GM19328 (cell line): ENCODE measurements around the gene PIK3IP1.

ENCODE experiments used
- ATAC-seq: cut with Tn5 transposase; IDR thresholded peaks from one replicate; pipeline ENCODE4 v1.9.1; 2021; ENCODE audit warnings: mild to moderate bottlenecking, moderate library complexity; ENCODE audit not compliant: unreplicated experiment

The PIK3IP1 gene

DNA sequence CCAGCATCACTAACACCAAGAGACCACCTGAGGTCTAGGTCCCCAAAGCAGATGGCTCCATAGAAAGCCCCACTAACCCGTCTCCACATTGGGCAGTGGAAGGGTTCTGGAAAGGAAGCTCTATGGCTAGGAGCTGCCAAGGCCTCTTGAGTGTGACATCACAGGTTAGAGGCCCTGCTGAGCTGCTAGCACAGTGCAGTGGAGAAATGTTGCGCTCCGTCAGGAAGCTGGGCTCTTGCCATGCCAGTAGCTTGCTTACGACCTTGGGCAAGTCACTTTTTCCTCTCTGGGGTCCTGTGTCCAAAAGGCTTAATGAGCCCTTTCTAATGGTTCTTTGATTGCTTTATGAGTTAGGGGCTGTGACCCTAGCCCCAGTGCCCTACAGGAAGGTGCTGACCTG lies 10.6 kb downstream of the PIK3IP1 start:
- no peak for ATAC-seq

DNA sequence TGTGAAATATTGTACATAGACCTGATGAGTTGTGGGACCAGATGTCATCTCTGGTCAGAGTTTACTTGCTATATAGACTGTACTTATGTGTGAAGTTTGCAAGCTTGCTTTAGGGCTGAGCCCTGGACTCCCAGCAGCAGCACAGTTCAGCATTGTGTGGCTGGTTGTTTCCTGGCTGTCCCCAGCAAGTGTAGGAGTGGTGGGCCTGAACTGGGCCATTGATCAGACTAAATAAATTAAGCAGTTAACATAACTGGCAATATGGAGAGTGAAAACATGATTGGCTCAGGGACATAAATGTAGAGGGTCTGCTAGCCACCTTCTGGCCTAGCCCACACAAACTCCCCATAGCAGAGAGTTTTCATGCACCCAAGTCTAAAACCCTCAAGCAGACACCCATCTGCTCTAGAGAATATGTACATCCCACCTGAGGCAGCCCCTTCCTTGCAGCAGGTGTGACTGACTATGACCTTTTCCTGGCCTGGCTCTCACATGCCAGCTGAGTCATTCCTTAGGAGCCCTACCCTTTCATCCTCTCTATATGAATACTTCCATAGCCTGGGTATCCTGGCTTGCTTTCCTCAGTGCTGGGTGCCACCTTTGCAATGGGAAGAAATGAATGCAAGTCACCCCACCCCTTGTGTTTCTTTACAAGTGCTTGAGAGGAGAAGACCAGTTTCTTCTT lies 12.3 kb downstream of the PIK3IP1 start:
- ATAC-seq: no peak

DNA sequence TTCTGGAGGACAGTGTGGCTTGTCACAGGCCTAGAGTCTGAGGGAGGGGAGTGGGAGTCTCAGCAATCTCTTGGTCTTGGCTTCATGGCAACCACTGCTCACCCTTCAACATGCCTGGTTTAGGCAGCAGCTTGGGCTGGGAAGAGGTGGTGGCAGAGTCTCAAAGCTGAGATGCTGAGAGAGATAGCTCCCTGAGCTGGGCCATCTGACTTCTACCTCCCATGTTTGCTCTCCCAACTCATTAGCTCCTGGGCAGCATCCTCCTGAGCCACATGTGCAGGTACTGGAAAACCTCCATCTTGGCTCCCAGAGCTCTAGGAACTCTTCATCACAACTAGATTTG lies 13.0 kb downstream of the PIK3IP1 start:
- ATAC-seq: no peak

DNA sequence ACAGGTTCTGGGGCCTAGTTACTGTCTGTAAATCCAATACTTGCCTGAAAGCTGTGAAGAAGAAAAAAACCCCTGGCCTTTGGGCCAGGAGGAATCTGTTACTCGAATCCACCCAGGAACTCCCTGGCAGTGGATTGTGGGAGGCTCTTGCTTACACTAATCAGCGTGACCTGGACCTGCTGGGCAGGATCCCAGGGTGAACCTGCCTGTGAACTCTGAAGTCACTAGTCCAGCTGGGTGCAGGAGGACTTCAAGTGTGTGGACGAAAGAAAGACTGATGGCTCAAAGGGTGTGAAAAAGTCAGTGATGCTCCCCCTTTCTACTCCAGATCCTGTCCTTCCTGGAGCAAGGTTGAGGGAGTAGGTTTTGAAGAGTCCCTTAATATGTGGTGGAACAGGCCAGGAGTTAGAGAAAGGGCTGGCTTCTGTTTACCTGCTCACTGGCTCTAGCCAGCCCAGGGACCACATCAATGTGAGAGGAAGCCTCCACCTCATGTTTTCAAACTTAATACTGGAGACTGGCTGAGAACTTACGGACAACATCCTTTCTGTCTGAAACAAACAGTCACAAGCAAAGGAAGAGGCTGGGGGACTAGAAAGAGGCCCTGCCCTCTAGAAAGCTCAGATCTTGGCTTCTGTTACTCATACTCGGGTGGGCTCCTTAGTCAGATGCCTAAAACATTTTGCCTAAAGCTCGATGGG lies 13.5 kb downstream of the PIK3IP1 start:
- ATAC-seq: no peak

DNA sequence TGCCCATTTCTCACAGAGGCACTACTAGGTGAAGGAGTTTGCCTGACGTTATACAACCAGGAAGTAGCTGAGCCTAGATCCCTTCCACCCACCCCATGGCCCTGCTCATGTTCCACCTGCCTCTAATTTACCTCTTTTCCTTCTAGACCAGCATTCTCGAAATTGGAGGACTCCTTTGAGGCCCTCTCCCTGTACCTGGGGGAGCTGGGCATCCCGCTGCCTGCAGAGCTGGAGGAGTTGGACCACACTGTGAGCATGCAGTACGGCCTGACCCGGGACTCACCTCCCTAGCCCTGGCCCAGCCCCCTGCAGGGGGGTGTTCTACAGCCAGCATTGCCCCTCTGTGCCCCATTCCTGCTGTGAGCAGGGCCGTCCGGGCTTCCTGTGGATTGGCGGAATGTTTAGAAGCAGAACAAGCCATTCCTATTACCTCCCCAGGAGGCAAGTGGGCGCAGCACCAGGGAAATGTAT lies 14.1 kb downstream of the PIK3IP1 start:
- no peak for ATAC-seq

DNA sequence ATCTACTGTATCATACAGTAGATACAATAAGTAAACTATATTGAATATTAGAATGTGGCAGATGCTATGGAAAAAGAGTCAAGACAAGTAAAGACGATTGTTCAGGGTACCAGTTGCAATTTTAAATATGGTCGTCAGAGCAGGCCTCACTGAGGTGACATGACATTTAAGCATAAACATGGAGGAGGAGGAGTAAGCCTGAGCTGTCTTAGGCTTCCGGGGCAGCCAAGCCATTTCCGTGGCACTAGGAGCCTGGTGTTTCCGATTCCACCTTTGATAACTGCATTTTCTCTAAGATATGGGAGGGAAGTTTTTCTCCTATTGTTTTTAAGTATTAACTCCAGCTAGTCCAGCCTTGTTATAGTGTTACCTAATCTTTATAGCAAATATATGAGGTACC lies 14.5 kb downstream of the PIK3IP1 start:
- ATAC-seq: no peak

DNA sequence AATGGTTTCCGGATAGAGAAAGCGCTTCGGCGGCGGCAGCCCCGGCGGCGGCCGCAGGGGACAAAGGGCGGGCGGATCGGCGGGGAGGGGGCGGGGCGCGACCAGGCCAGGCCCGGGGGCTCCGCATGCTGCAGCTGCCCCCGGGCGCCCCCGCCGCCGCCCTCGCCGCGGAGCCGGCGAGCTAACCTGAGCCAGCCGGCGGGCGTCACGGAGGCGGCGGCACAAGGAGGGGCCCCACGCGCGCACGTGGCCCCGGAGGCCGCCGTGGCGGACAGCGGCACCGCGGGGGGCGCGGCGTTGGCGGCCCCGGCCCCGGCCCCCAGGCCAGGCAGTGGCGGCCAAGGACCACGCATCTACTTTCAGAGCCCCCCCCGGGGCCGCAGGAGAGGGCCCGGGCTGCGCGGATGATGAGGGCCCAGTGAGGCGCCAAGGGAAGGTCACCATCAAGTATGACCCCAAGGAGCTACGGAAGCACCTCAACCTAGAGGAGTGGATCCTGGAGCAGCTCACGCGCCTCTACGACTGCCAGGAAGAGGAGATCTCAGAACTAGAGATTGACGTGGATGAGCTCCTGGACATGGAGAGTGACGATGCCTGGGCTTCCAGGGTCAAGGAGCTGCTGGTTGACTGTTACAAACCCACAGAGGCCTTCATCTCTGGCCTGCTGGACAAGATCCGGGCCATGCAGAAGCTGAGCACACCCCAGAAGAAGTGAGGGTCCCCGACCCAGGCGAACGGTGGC lies 15.7 kb downstream of the PIK3IP1 start:
- ATAC-seq: no peak

DNA sequence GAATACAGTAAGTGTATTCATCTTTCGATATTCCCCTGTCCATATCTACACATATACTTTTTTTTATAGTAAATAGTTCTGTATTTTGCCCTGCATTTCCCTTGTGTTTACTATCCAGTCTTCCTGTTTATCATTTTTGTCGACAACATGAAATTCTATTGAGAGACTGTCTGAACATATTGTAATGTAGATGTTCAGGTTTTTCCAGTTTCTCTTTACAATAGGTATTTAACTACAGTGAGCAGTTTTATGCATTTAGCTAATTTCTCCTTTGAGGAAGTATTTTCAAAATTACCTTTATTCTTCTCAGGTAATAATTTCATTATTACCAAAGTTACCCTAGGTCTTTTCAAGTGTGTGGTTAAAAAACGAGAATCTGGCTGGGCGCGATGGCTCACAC lies 16.7 kb downstream of the PIK3IP1 start:
- no peak for ATAC-seq

DNA sequence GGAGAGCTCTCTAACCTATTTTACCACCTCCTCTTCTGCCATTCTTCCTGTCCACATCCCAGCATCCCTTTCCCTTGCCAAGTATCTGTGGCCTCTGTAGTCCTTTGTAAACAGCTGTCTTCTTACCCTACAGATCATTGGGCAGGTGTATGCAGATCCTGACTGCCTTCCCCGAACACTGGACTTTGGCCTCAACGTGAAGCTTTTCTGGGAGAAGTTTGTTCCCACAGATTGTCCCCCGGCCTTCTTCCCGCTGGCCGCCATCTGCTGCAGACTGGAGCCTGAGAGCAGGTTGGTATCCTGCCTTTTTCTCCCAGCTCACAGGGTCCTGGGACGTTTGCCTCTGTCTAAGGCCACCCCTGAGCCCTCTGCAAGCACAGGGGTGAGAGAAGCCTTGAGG lies 17.3 kb downstream of the PIK3IP1 start:
- no peak for ATAC-seq

DNA sequence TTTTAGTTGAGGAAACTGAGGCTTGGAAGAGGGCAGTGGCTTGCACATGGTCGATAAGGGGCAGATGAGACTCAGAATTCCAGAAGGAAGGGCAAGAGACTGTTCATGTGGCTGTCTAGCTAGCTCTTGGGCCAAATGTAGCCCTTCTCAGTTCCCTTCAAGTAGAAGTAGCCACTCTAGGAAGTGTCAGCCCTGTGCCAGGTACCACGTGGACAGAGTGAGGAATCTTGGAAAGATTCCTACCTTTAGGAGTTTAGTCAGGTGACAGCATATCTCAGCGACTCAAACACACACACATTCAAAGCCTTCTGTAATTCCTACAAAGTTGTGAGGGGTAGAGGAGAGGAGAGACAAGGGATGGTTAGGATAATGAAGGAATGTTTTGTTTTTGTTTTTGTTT lies 18.3 kb downstream of the PIK3IP1 start:
- ATAC-seq: no peak

DNA sequence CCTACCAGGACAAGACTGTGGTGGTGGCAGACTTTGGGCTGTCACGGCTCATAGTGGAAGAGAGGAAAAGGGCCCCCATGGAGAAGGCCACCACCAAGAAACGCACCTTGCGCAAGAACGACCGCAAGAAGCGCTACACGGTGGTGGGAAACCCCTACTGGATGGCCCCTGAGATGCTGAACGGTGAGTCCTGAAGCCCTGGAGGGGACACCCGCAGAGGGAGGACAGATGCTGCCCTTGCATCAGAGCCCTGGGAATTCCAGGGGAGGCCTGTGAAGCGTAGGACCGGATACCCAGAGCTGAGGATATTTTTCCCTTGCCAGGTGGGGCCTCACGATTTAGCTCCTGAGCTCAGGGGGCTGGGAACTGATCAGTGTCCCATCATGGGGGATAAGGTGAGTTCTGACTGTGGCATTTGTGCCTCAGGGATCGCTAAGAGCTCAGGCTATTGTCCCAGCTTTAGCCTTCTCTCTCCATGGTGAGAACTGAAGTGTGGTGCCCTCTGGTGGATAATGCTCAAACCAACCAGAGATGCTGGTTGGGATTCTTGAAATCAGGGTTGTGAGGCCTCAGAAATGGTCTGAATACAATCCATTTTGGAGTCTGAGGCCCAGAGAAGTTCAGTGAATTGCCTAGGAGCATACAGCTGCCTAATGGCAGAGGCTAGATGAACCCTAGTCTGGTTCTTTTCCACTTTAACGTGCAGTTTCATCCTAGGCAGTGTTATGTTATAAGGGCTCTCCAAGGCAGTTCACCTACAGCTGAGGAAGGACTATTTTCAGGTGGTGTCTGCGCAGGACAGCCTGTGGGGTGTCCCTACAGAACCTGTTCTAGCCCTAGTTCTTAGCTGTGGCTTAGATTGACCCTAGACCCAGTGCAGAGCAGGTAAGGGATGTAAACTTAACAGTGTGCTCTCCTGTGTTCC lies 19.5 kb downstream of the PIK3IP1 start:
- no peak for ATAC-seq

DNA sequence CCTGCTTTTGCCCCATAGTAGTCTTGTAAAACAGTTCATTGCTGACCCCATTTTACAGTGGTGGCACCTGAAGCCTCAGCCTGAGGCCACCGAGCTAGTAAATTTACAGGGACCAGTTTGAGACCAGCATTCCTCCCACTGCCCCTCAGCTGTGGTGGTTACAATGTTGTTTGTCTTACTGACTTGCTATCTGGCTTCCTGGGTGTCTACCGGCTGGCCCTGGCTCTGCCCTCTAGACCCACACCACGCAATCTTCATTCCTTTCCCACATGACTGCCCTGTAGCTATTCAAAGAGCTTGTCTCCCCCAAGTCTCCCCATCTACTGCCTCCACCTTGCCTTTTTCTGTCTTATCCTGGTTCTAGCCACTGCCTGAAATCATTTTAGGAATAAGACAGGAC lies 20.8 kb downstream of the PIK3IP1 start:
- ATAC-seq: no peak

DNA sequence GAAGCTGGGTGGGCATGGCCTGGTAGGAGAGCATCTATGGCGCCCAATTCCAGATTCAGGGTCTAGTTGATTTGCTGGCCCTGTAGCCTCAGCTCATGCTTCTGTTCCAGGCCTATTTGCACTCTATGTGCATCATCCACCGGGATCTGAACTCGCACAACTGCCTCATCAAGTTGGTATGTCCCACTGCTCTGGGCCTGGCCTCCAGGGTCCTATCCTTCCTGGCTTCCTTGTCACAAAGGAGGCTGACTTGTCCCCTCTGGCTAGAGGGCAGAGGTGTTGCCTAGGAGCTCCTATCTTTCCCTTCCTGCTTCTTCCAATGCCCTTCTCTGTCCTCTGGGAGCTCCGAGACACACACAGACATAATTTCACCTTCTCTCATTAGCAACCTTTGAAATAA lies 21.3 kb downstream of the PIK3IP1 start:
- no peak for ATAC-seq

DNA sequence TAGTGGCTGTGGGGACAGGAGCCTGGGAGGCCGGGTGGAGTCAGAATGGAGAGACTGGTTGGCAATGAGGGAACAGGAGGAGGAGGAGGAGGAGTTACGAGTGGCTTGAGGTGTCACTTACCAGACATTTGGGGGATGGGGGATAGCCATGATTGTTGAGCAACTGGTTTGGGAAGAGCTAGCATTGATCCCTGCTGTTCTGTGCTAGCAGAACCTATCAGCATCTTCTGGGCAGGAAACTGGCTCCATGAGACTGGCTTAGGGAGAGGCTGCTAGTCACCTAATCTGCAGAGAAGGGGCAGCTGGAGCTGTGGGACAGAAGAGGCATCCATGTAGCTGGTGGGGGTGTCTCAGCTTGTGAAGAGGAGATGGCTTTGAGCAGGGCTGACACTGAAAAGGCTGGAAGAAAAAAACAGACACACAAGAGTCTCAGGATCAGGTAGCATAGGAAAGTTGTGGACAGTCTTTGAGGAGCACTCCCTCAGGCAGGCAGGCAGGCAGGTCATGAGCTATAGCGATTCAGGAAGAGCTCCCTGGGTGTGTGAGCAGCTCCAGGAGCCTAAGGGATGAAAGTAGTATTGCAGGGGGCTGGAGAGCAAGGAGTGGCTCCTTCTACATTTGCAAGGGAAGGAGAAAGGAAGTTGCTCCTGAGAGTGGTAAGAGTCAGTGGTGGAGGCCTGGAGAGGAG lies 22.3 kb downstream of the PIK3IP1 start:
- ATAC-seq: no peak

DNA sequence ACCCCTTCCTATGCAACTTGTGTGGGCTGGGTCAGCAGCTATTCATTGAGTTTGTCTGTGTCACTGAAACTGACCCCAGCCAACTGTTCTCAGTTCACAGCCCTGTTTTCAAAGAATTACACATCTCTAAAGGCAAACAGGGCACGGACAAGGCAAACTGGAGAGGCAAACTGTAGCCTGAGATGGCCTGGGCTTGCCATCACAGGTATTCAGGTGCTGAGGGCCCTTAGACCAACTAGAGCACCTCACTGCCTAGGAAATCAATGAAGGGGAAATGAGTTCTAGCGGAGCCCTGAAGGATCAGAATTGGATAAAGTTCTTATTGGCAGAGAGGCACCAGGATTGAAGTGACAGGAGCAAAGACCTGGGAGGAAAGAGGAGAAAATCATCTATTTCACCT lies 24.0 kb downstream of the PIK3IP1 start:
- no peak for ATAC-seq

DNA sequence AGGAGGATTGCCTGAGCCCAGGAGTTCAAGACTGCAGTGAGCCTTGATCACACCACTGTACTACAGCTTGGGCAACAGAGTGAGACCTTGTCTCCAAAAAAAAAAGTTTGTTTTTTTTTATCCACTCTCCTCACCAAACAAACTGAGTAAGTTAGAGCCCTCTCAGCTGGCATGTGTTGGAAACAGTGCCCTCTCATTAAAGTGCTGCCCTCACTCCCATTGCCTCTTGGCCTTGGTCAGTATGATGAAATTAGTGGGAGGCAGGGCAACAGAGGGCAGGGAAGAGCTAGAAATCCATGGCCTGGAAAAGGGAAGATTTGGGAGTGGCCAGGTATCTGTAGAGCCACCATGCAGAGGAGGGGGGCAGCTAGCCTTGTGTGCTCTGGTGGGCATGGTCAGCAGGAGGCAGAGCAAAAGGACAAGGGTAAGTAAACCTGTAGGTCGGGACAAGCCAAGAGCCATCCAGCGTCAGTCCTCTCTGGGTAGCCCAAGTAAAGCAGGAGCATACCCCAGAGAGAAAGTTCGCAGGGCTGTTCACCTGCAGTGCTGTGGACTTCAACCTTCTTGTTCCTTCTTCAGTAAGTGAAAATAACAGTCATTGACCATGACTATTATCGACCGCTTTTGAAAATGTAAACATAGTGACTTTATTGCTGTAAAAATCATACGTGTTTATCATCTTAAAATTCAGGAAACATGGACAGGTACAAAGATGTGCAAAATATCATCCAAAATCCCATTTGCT lies 28.2 kb downstream of the PIK3IP1 start:
- ATAC-seq: no peak

DNA sequence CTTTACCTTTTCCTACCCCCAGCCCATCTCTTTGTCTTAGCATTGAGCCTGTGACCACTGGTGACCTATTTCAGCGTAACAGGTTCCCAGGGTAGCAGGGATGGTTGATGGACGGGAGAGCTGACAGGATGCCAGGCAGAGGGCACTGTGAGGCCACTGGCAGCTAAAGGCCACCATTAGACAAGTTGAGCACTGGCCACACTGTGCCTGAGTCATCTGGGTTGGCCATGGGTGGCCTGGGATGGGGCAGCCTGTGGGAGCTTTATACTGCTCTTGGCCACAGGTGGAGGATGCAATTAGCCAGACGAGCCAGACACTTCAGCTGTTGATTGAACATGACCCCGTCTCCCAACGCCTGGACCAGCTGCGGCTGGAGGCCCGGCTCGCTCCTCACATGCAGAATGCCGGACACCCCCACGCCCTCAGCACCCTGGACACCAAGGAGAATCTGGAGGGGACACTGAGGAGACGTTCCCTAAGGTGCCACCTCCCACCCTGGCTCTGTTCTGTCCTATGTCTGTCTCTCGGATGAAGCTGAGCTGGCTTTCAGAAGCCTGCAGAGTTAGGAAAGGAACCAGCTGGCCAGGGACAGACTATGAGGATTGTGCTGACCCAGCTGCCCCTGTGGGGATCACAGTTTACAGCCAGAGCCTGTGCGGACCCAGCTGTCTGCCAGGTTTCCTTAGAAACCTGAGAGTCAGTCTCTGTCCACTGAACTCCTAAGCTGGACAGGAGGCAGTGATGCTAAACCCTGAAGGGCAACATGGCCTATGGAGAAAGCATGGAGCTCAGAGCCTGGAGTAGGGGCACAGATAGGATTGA lies 29.8 kb downstream of the PIK3IP1 start:
- no peak for ATAC-seq

DNA sequence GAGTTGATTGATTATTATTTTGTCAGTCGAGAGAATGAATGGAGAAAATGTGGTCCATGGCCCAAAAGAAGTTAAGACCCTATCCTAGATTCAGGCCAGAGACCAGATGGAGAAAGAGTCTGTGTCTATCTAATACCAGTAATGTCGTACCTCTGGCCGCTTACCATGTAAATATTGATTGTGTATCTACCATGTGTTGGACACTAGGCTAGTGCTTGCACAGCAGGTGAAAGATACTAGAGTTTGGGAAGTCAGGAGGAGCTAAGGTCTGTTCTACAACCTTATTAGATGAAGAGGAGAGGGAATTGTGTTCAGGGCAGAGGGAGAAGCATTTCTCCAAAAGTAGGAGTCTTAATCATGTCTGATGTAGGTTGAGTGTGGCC lies 31.8 kb downstream of the PIK3IP1 start:
- no peak for ATAC-seq
